SU-DHL-6 (cell line): ENCODE results near the gene CAPN15.

Experiments
- H2AFZ ChIP-seq: fragments of 200-600 bp; sonication (generic); 2 replicates; pipeline ENCODE4 v1.6.1; 2014; ENCODE audit warnings: low read depth, mild to moderate bottlenecking, moderate library complexity, mixed read lengths, antibody characterized with exemption, low read length; ENCODE audit not compliant: severe bottlenecking
- H3F3A ChIP-seq: fragments of 200-600 bp; shearing (Covaris generic); 2 replicates; pipeline ENCODE4 v1.6.0; 2016; ENCODE audit warnings: antibody characterized with exemption, mild to moderate bottlenecking; ENCODE audit not compliant: insufficient read depth
- H3K27ac ChIP-seq: fragments of 200-600 bp; sonication (generic); 2 replicates; pipeline ENCODE4 v1.5.1; 2016; ENCODE audit warnings: low read depth, mild to moderate bottlenecking, low read length, moderate library complexity, mixed read lengths
- H3K27me3 ChIP-seq: fragments of 200-600 bp; sonication (generic), shearing (Covaris generic); 2 replicates; pipeline ENCODE4 v1.6.0; 2014; ENCODE audit warnings: mild to moderate bottlenecking, low read length
- H3K36me3 ChIP-seq: fragments of 200-600 bp; sonication (generic); 2 replicates; pipeline ENCODE4 v1.6.1; 2014; ENCODE audit warnings: mild to moderate bottlenecking, low read length, mixed read lengths
- H3K4me2 ChIP-seq: fragments of 300-600, 200-600 bp; shearing (Covaris generic), sonication (generic); 2 replicates; pipeline ENCODE4 v1.6.0; 2014; ENCODE audit warnings: low read length, low read depth, mild to moderate bottlenecking; ENCODE audit not compliant: poor library complexity, severe bottlenecking
- H3K4me3 ChIP-seq: fragments of 200-600 bp; sonication (generic); 2 replicates; pipeline ENCODE4 v1.5.1; 2014; ENCODE audit warnings: antibody characterized with exemption, low read length, mild to moderate bottlenecking, mixed read lengths; ENCODE audit not compliant: insufficient read depth, poor library complexity, severe bottlenecking
- H3K79me2 ChIP-seq: fragments of 200-600 bp; sonication (generic); 2 replicates; pipeline ENCODE4 v1.6.1; 2014; ENCODE audit warnings: mild to moderate bottlenecking, low read length, moderate library complexity; ENCODE audit not compliant: insufficient read depth
- H3K9ac ChIP-seq: fragments of 200-600 bp; sonication (generic); 2 replicates; pipeline ENCODE4 v1.7.0; 2014; ENCODE audit warnings: mild to moderate bottlenecking, low read length
- H3K9me2 ChIP-seq: fragments of 200-600 bp; sonication (generic); replicated peaks from 2 replicates; pipeline ENCODE4 v1.6.1; 2014; ENCODE audit warnings: low read length; ENCODE audit not compliant: insufficient read depth
- H3K9me3 ChIP-seq: fragments of 200-600 bp; sonication (generic); 2 replicates; pipeline ENCODE4 v1.6.1; 2014; ENCODE audit warnings: low read length, mixed read lengths; ENCODE audit not compliant: insufficient read depth
- H4K20me1 ChIP-seq: fragments of 200-600 bp; sonication (generic); 2 replicates; pipeline ENCODE4 v1.6.1; 2014; ENCODE audit warnings: low read depth, mild to moderate bottlenecking, antibody characterized with exemption, low read length, moderate library complexity, mixed read lengths
- CTCF ChIP-seq: fragments of 200-600 bp; sonication (generic); IDR thresholded peaks from one replicate; pipeline ENCODE4 v1.5.1; 2017; ENCODE audit warnings: antibody characterized with exemption, mild to moderate bottlenecking, low read length, moderate library complexity; ENCODE audit not compliant: insufficient read depth, poor library complexity, severe bottlenecking
- EZH2phosphoT487 ChIP-seq: fragments of 200-600 bp; sonication (generic), shearing (Covaris generic); conservative IDR thresholded peaks from 2 replicates; pipeline ENCODE4 v1.6.1; 2018; ENCODE audit warnings: mild to moderate bottlenecking, antibody characterized with exemption, low read length, moderate library complexity, mixed read lengths

The CAPN15 gene

GRCh38 chr16:580946-581498 is 53.5 kb downstream of the CAPN15 start:
- H3K4me3 ChIP-seq, result no peak overlapping the region
- no peaks in the 10 kb centered on the region for H3K9me2 ChIP-seq
- H3K36me3 ChIP-seq, result no peaks in the 10 kb centered on the region
- H2AFZ ChIP-seq, result no peak overlapping the region
- H3K9ac ChIP-seq, result no peak overlapping the region
- no peaks in the 10 kb centered on the region for H3K9me3 ChIP-seq
- H3K27me3 ChIP-seq, result no peaks in the 10 kb centered on the region
- no peak overlapping the region for H3K4me2 ChIP-seq
- TF ChIP-seq CTCF, result no peak
- TF ChIP-seq EZH2phosphoT487, result no peak
- H3K27ac ChIP-seq, result no peak overlapping the region
- H3K79me2 ChIP-seq, result no peaks in the 10 kb centered on the region
- H4K20me1 ChIP-seq, result no peaks in the 10 kb centered on the region
- no peaks in the 10 kb centered on the region; the same call in 1 of the 2 replicates for H3F3A ChIP-seq

GRCh38 chr16:582218-582613 is 54.7 kb downstream of the CAPN15 start:
- Histone ChIP-seq H3K27ac (no peak overlapping the region), H3K9me2 (no peaks in the 10 kb centered on the region), H3K79me2 (no peaks in the 10 kb centered on the region), H3K9ac (no peak overlapping the region), H3K9me3 (no peaks in the 10 kb centered on the region), H3K36me3 (no peaks in the 10 kb centered on the region), H3K4me2 (no peak overlapping the region), H4K20me1 (no peaks in the 10 kb centered on the region), H3F3A (no peaks in the 10 kb centered on the region; the same call in 1 of the 2 replicates), H3K27me3 (no peaks in the 10 kb centered on the region), H3K4me3 (no peak overlapping the region), H2AFZ (no peak overlapping the region)
- TF ChIP-seq CTCF (no peak), EZH2phosphoT487 (no peak)

- Histone ChIP-seq H3K27ac (no peak overlapping the region), H2AFZ (no peak overlapping the region), H3K9me2 (no peaks in the 10 kb centered on the region), H3F3A (no peaks in the 10 kb centered on the region; the same call in 1 of the 2 replicates), H3K4me3 (no peak overlapping the region), H3K9ac (no peak overlapping the region), H3K27me3 (no peaks in the 10 kb centered on the region), H3K9me3 (no peaks in the 10 kb centered on the region), H3K79me2 (no peaks in the 10 kb centered on the region), H3K4me2 (no peak overlapping the region), H4K20me1 (no peaks in the 10 kb centered on the region), H3K36me3 (no peaks in the 10 kb centered on the region)
- TF ChIP-seq EZH2phosphoT487 (no peak), CTCF (no peak)
Measured at GRCh38 chr16:582614-583331, 55.3 kb downstream of the CAPN15 start.
